GM10248 (cell line): Measurements from ENCODE around the gene AGPAT4.
"Not testable (repeated sequence)": the region's sequence is repeated elsewhere in the genome, so short reads cannot be mapped to it uniquely, and the experiment has no call there.

ENCODE experiments used
- CTCF ChIA-PET: fragments of 300-600 bp; sonication (Branson Sonifier 250); formaldehyde crosslinking; extraction: SDS; loops from one replicate; lab custom pipeline; 2021; ENCODE audit warnings: antibody characterized with exemption; lab: Yijun Ruan, JAX
- POLR2A ChIA-PET: fragments of 350-650 bp; sonication (Branson Sonifier 250); formaldehyde crosslinking; extraction: SDS; loops from one replicate; lab custom pipeline; 2020; ENCODE audit warnings: antibody characterized with exemption; lab: Yijun Ruan, JAX
- DNase-seq: peaks from one replicate; pipeline ENCODE4 v3.0.0; 2012; ENCODE audit errors: extremely low spot score
- CTCF ChIP-seq: IDR thresholded peaks from 2 replicates; pipeline ENCODE4 v1.5.1; 2012; ENCODE audit warnings: mild to moderate bottlenecking, low read depth; ENCODE audit errors: extremely low read depth, missing control alignments, control extremely low read depth

The AGPAT4 gene

GRCh38 chr6:161130967-161131766 lies 142.7 kb downstream of the AGPAT4 start:
- TF ChIP-seq CTCF = no peak
- DNase-seq = no peak
- ChIA-PET POLR2A (no interaction called here), CTCF (no interaction called here)

GRCh38 chr6:161130541-161130940 lies 143.3 kb downstream of the AGPAT4 start:
- TF ChIP-seq CTCF = no peak
- no peak for DNase-seq
- CTCF ChIA-PET = no interaction called here
- POLR2A ChIA-PET = no interaction called here

GRCh38 chr6:161128680-161129196 lies 145.1 kb downstream of the AGPAT4 start:
- ChIA-PET CTCF (interaction anchor here (1.1 to 3.2 kb wide), 4 partner anchors 9 to 242 kb away, joined by 3 to 12 read pairs (median 4); no protein-coding TSS in a partner anchor), POLR2A (no interaction called here)
- TF ChIP-seq CTCF = no peak
- DNase-seq = no peak

- ChIA-PET CTCF (interaction anchor here (1.1 to 3.2 kb wide), 4 partner anchors 10 to 242 kb away, joined by 3 to 12 read pairs (median 4); no protein-coding TSS in a partner anchor), POLR2A (interaction anchor here (0.5 kb wide), 1 partner anchor 166 kb away, joined by 3 read pairs; no protein-coding TSS in a partner anchor)
- no peak for TF ChIP-seq CTCF
- no peak for DNase-seq
These were observed 145.6 kb downstream of the AGPAT4 start for GRCh38 chr6:161128230-161128629.

GRCh38 chr6:161127071-161127740 lies 146.7 kb downstream of the AGPAT4 start:
- no peak for DNase-seq
- POLR2A ChIA-PET = no interaction called here
- TF ChIP-seq CTCF = no peak
- CTCF ChIA-PET = interaction anchor here (1.3 to 3.2 kb wide), 4 partner anchors 11 to 246 kb away, joined by 3 to 12 read pairs (median 6); no protein-coding TSS in a partner anchor

- ChIA-PET POLR2A (no interaction called here), CTCF (interaction anchor here (1.0 to 3.2 kb wide), 3 partner anchors 8 to 14 kb away, joined by 3 to 12 read pairs (median 3); no protein-coding TSS in a partner anchor)
- DNase-seq = no peak
- TF ChIP-seq CTCF = no peak
These were observed 148.3 kb downstream of the AGPAT4 start for GRCh38 chr6:161125591-161125990.

- CTCF ChIA-PET = interaction anchor here (1.1 kb wide), 3 partner anchors 12 to 248 kb away, joined by 3 to 4 read pairs (median 3); no protein-coding TSS in a partner anchor
- POLR2A ChIA-PET, DNase-seq: not testable (repeated sequence)
These were observed 150.5 kb downstream of the AGPAT4 start for GRCh38 chr6:161123319-161123718.
